NCI-H1436 treated with DMSO at 0.1 percent for 48 hours (cell line): ENCODE data around the gene CTSE.

Experiments used
- DNase-seq: peaks from one replicate; lab custom pipeline; 2025; lab: John Stamatoyannopoulos, UW

CTSE gene

DNA sequence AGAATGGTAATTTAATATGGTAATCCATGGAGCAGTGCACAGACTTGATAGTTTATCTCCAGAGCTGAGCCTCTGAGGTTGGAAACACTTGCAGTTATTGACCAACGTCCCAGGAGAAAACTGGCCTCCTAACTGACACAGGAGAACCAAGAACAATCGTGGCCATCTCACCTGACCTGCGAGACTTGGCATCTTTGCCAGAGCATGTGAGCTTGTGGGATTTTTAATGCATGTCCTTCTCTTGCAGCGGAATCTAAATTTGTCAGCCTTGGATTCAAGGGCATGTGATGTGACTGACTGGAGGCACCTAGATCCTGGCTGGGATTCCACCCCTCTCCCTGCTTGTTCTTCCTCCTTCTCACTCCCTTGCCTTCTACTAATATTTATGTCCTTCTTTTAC lies 52.6 kb downstream of the CTSE start:
- no peak for DNase-seq

DNA sequence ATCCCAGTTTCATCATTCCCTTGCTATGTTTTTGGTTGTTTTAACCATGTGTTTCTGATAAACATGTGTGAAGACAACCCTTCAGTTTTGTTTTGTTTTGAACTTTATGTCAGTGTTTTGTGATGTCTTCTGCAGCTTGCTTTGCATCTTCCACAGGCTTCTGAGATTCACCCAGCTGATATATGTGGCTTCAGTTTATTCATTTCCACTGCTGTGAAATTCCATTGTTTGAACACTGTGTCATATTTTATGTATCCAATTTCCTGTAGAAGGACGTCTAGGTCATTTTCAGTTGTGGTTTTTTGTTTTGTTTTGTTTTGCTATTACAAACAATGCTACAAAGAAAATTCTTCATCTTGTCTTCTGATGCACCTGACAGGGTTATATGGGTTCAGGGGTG lies 53.2 kb downstream of the CTSE start:
- no peak for DNase-seq

DNA sequence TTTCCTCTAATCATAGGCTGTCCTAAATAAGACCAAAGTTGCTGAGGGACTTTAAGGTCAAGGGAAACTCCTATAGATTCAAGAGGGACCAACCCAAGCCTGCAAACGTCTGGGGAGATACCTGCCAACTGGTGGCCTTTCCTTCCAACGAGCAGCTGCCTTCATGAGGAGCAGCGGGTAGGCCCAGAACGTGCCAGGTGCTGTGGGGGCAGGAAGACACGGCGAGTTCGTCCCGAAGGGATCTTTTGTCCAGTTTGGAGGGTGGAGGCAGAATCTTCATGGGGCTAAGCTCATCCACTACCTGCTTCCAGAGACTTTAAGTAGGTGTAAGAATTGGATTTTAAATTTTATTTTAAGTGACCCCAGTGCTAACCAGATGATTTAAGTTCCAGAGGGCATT lies 54.5 kb downstream of the CTSE start:
- DNase-seq: no peak

DNA sequence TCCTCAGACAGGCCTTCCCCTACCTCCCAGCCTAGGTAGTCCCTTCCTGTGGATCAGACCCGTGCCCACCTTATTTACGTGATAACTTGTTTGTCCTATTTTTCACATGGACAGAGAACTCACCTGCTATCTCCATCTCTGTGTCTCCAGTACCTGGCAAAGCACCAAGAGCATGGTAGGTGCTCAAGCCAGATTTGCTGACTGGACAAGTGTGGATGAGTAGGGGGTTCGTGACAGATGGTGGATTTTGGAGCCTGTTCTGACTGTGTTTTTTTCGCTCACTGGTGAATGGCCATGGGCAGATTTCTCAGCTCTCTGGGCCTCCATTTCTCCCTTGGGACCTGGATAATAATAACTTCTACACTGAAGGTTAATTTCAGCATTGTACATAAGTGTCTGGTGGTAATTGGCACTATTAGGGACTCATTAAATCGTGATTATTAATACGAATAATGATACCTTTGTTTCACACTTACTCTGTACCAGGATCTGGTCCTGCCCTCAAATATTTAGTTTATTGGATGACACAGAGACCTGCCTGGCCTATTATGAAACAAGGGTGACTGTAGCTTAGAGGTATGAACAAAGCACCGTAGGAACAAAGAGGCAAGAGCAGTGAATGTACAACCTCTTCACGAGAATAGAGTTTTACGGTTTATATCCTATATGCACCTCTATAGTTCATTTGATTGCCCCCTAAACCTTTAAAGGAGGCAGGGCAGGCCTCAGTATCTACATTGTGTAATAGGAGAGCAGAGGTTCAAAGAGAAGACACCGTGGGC lies 56.0 kb downstream of the CTSE start:
- no peak for DNase-seq

DNA sequence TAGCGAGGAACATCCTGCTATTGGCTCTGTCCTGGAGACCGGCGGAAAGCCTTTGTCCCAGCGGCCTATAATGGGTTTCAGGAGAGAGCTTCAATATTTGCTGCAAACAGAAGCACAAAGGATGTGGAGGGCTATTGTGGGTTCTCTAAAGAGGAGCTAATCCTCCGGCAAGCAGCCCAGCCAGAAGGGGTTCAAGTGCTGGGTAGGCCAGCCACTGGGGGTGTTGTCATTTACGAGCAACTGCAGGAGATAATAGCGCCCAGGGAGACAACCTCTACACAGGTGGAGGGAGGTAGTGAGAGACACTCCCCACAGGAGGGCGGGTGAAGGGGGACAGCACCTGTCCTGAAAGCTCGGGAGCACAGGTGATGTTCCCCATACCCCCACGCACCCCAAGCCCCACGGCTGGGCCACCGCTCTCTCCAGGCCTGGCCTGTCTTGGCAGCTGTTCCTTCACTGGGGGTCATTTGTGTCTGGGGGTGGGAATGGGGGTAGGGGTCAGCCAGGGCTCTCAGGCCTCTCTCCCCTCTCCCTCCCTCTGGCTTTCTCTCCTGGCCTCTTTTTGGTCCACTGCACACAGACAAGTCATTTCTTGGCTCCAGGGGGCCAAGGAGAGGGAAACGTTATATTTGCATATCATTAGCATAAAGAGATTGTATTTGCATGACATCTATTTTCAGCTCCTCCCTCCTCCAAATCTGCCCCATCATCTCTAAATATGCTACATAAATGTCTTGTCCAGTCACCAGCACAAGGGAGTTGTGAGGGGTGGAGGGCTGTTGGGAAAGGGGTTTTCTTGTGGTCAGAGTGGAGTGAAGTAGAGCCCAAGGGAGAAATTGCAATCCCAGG lies 58.4 kb downstream of the CTSE start:
- DNase-seq: peak; percentile 83

DNA sequence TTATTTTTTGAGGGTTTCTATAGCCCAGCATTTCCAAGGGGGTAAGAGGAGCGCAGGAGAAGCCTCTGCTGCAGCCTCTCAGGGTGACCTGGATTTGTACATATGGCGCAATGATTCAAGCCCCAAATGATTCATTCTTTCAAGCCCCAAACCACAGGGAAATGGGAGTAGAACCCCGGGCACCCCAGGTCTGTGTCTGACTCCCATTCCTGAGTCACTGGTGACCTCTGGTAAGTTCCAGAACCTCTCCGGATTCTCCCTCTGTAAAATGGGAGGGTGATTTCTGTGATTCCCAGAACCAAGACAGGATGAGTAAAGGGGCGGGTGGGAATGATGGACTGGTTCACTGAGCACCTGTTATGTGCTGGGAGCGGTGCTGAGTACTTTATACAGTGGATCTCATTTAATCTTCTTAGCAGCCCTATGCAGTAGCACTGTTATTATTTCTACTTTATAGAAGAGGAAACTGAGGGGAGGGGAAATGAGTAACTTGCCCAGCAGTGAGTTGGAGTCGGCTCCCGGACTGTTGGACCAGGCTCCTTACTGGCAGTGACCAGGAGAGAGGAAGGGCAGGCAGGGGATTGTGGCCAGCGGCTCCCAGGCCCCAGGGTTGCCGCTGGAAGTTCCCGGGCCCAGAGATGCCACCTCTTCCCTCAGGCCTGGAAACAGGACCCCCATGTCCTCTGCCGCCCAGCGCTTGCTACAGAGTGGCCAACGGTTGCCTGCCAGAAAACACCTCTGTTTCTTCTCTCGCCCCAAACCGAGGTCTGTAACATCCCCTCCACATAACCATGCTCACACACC lies 60.1 kb downstream of the CTSE start:
- DNase-seq: no peak

DNA sequence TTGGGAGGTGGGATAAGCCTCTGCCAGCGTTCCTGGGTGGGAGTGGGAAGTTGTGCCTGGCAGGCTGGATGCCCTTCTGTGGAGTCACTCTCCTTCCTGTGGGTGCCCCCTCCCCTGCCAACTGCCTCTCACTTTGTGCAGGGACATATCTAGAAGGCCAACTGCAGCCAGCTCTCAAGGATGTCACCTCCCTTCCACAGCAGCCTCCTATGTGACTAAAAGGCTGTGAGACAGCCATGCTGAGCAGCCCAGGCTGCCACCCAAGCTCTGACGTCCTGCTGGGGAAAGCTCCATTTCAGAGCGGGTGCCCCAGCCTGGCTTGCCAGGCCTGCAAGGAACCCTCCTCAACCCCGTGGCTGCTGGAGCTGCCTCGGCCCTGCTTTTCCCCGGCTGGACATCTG lies 60.9 kb downstream of the CTSE start:
- no peak for DNase-seq

DNA sequence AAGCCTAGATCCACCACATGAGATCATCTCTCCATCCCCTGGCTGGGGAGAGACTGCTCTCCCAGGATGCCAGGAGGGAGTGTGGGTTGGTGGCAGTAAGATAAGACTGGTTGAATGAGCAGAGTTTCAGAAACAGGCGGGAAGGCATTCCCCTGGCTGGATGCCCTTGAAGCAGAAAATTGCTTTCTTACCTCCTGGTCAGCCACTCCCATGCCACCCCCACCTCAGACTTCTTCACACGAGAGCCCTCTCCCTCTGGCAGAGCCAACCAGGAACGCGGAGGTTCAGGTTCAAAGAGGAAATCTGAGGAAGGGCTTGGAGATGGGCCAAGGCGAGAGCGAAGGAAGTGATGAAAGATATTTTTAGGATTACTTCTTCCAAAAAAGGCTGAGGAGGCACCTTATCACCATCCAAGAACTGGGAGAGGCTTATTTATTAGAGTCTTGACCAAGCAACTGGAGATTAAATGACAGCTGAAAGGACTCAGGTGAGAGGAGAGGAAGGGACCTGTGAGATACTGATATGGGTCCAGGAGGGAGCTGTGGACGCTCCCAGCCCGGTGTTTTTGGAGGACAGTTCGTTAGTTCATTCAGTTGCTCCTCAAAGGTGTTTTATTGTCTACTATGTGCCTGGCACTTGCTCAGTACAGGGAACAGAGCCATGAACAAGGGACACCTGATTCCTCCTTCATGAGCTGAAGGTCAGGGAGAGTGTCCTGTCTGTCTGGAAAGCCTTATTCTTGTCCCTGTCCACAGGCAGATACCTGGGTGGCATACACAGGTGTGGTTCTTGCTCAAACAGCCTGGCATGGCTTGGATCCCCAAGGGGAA lies 61.5 kb downstream of the CTSE start:
- no peak for DNase-seq

DNA sequence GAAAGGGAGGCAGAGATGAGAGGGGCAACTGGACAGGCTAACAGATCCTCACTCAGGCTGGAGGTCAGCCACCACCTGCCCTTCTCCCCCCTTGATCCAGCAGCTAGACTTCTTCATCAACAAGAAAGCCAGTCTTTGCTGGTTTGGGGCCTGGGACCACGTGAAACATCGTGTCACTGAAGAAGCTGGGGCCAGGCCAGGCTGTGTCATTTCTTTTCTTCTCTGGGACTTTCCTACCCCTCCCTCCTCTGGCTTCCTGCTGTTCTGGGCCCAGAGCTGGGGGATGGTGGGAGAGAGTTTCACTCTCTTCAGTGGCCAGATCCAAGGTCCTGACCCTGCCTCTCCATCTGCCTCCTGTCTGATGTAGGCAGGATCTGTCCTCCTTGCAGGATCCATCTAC lies 62.3 kb downstream of the CTSE start:
- no peak for DNase-seq

DNA sequence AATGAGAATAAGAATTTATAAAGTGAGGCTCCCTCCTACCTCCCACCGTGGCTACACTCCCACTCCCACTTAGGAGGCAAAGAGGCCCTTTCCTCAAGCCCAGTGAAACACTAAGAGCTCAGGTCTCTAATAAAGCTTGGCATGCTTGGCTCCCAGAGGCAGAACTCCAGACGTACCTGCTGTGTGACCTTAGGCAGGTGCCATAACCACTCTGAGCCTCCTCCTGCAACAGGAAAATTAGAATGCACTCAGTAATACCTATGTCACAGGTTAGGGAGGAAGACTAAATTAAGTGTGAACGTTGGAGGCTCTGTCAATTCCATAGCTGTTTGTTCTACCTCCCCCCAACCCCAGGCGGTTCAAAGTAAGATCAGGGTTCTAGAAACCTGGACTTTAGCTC lies 63.9 kb downstream of the CTSE start:
- no peak for DNase-seq
